ENCODE measurements around the gene MARCKS. TPM values are rescaled to one million over a fixed set of nuclear protein-coding genes. Genes with fewer than 3 reads are reported as not detected.

The MARCKS gene
- total and polyA plus RNA-seq, 7 donors = 3.1 to 56.3 (median 6.7) TPM

DNA sequence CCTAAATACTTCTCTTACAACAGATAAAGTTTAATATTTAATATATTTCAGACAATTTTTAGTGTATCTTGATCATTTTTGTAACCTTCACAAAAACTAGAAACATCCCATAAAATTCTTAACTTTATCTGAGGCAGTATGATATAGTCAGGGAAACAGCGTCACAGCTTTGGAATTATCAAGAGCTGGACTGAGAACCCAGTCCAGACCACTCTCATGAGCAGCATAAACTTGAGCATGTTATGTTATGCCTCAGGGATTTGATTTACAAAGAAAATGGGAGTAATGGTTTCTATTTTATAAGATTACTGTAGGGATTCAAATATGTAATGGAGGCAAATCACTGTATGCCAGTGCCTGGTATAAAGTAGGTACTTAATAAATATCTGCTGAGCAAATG is 8.3 kb upstream of the MARCKS start:
- TF ChIP-seq, protein P1, sequence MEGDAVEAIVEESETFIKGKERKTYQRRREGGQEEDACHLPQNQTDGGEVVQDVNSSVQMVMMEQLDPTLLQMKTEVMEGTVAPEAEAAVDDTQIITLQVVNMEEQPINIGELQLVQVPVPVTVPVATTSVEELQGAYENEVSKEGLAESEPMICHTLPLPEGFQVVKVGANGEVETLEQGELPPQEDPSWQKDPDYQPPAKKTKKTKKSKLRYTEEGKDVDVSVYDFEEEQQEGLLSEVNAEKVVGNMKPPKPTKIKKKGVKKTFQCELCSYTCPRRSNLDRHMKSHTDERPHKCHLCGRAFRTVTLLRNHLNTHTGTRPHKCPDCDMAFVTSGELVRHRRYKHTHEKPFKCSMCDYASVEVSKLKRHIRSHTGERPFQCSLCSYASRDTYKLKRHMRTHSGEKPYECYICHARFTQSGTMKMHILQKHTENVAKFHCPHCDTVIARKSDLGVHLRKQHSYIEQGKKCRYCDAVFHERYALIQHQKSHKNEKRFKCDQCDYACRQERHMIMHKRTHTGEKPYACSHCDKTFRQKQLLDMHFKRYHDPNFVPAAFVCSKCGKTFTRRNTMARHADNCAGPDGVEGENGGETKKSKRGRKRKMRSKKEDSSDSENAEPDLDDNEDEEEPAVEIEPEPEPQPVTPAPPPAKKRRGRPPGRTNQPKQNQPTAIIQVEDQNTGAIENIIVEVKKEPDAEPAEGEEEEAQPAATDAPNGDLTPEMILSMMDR (IDR thresholded peaks at IDR 0.05) = no peak
- Histone ChIP-seq H3K9me3 (no peaks in the 10 kb centered on the region), H3K4me1 (no peaks in the 10 kb centered on the region), H3K4me3 (no peak overlapping the region), H3K36me3 (ENCODE audit: insufficient read depth in 1 of 2, low read depth in 1 of 2) (no peaks in the 10 kb centered on the region), H3K27ac (no peak overlapping the region), H3K27me3 (ENCODE audit: insufficient read depth in 3 of 3, low read length in 2 of 3) (no peaks in the 10 kb centered on the region)
- WGBS, 3 donors = 97 to 100% (median 100%) methylated on average over 1 of the region's 1 CpG
- ATAC-seq = no peak
- intact Hi-C loops (cut with DNase I) = no loop called here
- no peak for DNase-seq

DNA sequence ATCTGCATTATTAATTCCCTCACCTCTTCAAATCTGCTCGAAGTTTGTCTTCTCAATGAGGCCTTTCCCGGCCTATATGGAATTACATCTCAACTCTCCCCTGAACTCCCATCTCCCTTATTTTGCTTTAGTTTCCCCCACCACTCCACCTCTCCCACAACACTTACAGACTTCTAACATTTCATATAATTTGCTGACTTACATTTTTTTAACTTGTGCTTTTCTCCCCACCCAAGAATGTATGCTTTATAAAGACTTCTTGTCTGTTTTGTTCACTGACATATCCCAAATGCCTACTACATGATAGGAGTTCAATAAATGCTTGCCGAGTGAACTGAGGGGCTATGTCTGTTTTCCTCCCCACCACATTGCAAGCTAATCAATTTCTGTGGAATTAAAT is 3.9 kb upstream of the MARCKS start:
- Histone ChIP-seq H3K4me1 (peaks cover 5% of the 10 kb centered on the region), H3K36me3 (ENCODE audit: insufficient read depth in 1 of 2, low read depth in 1 of 2) (no peaks in the 10 kb centered on the region), H3K4me3 (no peak overlapping the region), H3K9me3 (no peaks in the 10 kb centered on the region), H3K27ac (no peak overlapping the region), H3K27me3 (ENCODE audit: insufficient read depth in 3 of 3, low read length in 2 of 3) (no peaks in the 10 kb centered on the region)
- DNase-seq = no peak
- TF ChIP-seq, protein P1 (IDR thresholded peaks at IDR 0.05) = no peak
- ATAC-seq = no peak
- 74 to 82% (median 80%) methylated on average over 3 of the region's 3 CpGs for WGBS, 3 donors
- intact Hi-C loops (cut with DNase I) = loop anchor here in 1 of 2 donors (10.0 kb wide), 2 partner anchors 258 to 438 kb away; no protein-coding TSS in a partner anchor

DNA sequence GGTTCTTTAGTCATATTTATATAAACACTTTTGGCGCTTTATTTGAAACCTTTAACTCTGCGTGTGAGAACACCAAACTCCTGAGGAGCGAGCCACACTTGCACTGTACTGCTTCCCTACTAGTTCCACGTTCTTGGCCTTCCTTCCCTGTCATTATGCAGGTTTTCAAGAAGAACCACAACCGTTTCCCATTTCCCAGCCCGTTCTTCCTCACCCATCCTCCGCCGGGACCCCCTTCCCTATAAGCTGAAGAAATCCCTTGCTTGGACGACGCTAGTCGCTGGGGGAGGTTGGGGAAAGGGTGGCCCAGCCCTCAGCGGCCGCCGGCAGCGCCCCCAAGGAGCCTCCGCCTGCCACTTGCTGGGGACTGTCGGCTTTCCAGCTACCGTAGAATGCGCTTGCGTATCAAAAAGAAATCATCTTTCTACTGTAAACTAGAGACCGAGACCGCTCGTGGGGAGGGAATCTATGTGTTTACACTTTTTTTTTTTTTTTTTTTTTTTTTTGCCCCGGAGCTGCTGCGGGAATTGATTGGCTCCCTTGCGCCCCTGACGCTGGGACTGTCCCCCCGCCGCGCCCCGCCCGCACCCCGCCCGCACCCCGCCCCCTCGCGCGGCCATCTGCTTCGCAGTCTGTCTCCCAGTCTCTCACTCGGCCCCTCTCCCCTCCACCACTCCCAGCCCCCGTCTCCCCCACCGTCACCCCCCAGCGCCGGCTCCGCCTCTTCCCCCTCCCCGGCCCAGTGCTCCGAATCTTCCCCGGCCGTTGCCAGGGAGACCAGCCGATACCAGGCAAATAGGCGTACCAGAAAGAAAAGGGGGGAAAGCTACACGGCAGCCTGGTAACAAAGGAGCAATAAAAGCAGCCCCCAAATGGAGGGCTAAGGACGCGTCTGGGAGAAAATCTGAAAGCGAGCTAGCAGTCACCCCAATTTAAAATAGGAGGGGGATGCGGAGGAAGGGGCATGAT is 2.3 kb upstream of the MARCKS start:
- H3K4me1 ChIP-seq = peaks cover 5% of the 10 kb centered on the region
- TF ChIP-seq, protein P1 (IDR thresholded peaks at IDR 0.05) = no peak
- DNase-seq (peak; percentile 75 to 83), ATAC-seq (peak; percentile 14 to 48 (median 30))
- no peaks in the 10 kb centered on the region for H3K27me3 ChIP-seq (ENCODE audit: insufficient read depth in 3 of 3, low read length in 2 of 3)
- intact Hi-C loops (cut with DNase I) = loop anchor here (5.0 to 10.0 kb wide), 7 partner anchors 33 to 1073 kb away; no protein-coding TSS in a partner anchor
- peak overlapping the region; percentile 96 for H3K4me3 ChIP-seq
- no peaks in the 10 kb centered on the region for H3K9me3 ChIP-seq
- peak overlapping the region; percentile 95 for H3K27ac ChIP-seq
- no peaks in the 10 kb centered on the region for H3K36me3 ChIP-seq (ENCODE audit: insufficient read depth in 1 of 2, low read depth in 1 of 2)
- WGBS, 3 donors = 2 to 3% (median 2%) methylated on average over 37 to 56 of the region's 56 CpGs

DNA sequence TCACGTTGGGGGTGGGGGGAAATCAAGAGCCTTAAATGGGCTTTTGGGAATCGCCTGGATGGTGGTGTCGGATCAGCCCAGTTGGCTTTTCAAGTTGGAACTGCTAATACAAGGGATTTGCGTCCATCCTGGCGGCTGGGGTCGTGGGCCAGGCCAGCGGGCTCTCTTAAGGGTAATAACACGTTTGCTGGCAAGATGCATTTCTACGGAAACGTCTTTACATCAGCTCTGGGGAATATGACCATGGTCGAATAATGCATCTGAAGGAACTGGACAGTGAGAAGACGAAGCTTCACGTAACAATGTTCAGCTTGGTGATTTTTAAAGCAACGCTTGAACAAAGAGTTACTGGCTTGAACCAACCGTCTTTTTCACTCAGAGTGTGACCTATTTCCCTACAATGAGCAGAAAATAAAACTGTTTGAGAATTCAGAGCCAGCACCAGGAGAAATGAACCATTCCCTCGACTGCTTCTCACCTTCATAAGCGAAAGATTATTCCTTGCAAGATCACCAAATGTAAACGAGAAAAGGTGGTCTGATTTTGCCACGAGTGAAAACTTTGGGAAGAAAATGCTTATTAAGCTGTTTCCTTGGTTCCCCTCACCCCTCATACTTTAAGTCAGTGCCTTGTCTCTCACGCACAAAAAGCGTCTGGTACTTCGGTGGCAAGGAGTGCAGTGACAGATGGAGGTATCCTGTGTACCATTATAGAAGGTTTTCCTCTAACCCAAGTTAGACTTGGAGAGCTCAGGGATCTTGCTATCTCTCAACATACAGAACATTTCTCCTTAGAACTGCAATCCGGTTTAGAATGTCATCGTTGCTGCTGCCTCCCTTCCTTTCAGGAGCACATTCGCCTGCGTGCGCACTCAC is 1.4 kb upstream of the MARCKS start:
- no peak for DNase-seq

More for the DNA sequence above, 1.4 kb upstream of the MARCKS start:
- TF ChIP-seq, protein P1 (IDR thresholded peaks at IDR 0.05) = no peak
- H3K4me3 ChIP-seq = peak overlapping the region; percentile 96
- H3K36me3 ChIP-seq (ENCODE audit: insufficient read depth in 1 of 2, low read depth in 1 of 2) = no peaks in the 10 kb centered on the region
- peaks cover 5% of the 10 kb centered on the region for H3K4me1 ChIP-seq
- intact Hi-C loops (cut with DNase I) = loop anchor here (5.0 to 10.0 kb wide), 7 partner anchors 33 to 1073 kb away; no protein-coding TSS in a partner anchor
- peak in 1 of 4 donors; percentile 1 for ATAC-seq
- 0 to 1% (median 1%) methylated on average over 27 of the region's 27 CpGs for WGBS, 3 donors
- peak overlapping the region; percentile 95 for H3K27ac ChIP-seq
- no peaks in the 10 kb centered on the region for H3K27me3 ChIP-seq (ENCODE audit: insufficient read depth in 3 of 3, low read length in 2 of 3)
- H3K9me3 ChIP-seq = no peaks in the 10 kb centered on the region

Data from psoas muscle (tissue), 8 donors.